ENCODE measurements around the gene CFAP45. TPM values are rescaled to one million over a fixed set of nuclear protein-coding genes. Genes with fewer than 3 reads are reported as not detected.
A peak's percentile ranks its signal among the peaks of the same experiment; 100 is the strongest.

The CFAP45 gene
- total and polyA plus RNA-seq, 9 of the 15 experiments (the other 6 are each of a cell fraction or from before 2014, with no cell fraction given), result 0.65 to 2.4 (median 1.5) TPM

GRCh38 chr1:159921700-159922504 is 21.9 kb upstream of the CFAP45 start (continued):
- TF ChIP-seq, protein P1, sequence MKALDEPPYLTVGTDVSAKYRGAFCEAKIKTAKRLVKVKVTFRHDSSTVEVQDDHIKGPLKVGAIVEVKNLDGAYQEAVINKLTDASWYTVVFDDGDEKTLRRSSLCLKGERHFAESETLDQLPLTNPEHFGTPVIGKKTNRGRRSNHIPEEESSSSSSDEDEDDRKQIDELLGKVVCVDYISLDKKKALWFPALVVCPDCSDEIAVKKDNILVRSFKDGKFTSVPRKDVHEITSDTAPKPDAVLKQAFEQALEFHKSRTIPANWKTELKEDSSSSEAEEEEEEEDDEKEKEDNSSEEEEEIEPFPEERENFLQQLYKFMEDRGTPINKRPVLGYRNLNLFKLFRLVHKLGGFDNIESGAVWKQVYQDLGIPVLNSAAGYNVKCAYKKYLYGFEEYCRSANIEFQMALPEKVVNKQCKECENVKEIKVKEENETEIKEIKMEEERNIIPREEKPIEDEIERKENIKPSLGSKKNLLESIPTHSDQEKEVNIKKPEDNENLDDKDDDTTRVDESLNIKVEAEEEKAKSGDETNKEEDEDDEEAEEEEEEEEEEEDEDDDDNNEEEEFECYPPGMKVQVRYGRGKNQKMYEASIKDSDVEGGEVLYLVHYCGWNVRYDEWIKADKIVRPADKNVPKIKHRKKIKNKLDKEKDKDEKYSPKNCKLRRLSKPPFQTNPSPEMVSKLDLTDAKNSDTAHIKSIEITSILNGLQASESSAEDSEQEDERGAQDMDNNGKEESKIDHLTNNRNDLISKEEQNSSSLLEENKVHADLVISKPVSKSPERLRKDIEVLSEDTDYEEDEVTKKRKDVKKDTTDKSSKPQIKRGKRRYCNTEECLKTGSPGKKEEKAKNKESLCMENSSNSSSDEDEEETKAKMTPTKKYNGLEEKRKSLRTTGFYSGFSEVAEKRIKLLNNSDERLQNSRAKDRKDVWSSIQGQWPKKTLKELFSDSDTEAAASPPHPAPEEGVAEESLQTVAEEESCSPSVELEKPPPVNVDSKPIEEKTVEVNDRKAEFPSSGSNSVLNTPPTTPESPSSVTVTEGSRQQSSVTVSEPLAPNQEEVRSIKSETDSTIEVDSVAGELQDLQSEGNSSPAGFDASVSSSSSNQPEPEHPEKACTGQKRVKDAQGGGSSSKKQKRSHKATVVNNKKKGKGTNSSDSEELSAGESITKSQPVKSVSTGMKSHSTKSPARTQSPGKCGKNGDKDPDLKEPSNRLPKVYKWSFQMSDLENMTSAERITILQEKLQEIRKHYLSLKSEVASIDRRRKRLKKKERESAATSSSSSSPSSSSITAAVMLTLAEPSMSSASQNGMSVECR (CRISPR knock-in tag; IDR thresholded peaks at IDR 0.05), result no peak
- TF ChIP-seq SLC30A9 (CRISPR knock-in tag; IDR thresholded peaks at IDR 0.05), result no peak
- no peak for TF ChIP-seq SREBF2 (CRISPR knock-in tag; IDR thresholded peaks at IDR 0.05)
- TF ChIP-seq BRF1 (IDR thresholded peaks at IDR 0.05; ENCODE audit: borderline replicate concordance, extremely low read depth, insufficient read length), result no peak
- no peak for TF ChIP-seq U2AF2 (optimal IDR thresholded peaks at IDR 0.05; ENCODE audit: low read depth, low read length)
- no peak for TF ChIP-seq SP1 (CRISPR knock-in tag; IDR thresholded peaks at IDR 0.05)
- no peak for TF ChIP-seq RHOXF2B (CRISPR knock-in tag; conservative IDR thresholded peaks at IDR 0.05)
- no peak for TF ChIP-seq SPI1 (IDR thresholded peaks at IDR 0.05; ENCODE audit: borderline replicate concordance, low read depth, low read length)
- no peak for TF ChIP-seq USF2 (CRISPR knock-in tag; IDR thresholded peaks at IDR 0.05)
- TF ChIP-seq ESRRB (CRISPR knock-in tag; IDR thresholded peaks at IDR 0.05; ENCODE audit: borderline replicate concordance), result no peak
- peak; percentile 57; the same call in 1 of the 2 replicates for TF ChIP-seq ZNF395 (CRISPR knock-in tag; IDR thresholded peaks at IDR 0.05)
- TF ChIP-seq POLR2H (tag; IDR thresholded peaks at IDR 0.05; ENCODE audit: low read depth), result no peak
- TF ChIP-seq, protein P2, sequence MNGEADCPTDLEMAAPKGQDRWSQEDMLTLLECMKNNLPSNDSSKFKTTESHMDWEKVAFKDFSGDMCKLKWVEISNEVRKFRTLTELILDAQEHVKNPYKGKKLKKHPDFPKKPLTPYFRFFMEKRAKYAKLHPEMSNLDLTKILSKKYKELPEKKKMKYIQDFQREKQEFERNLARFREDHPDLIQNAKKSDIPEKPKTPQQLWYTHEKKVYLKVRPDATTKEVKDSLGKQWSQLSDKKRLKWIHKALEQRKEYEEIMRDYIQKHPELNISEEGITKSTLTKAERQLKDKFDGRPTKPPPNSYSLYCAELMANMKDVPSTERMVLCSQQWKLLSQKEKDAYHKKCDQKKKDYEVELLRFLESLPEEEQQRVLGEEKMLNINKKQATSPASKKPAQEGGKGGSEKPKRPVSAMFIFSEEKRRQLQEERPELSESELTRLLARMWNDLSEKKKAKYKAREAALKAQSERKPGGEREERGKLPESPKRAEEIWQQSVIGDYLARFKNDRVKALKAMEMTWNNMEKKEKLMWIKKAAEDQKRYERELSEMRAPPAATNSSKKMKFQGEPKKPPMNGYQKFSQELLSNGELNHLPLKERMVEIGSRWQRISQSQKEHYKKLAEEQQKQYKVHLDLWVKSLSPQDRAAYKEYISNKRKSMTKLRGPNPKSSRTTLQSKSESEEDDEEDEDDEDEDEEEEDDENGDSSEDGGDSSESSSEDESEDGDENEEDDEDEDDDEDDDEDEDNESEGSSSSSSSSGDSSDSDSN (IDR thresholded peaks at IDR 0.05; ENCODE audit: borderline replicate concordance in 1 of 2, low read depth in 2 of 2, low read length in 2 of 2), result 0 out of 4 replicates have a peak, but pooled peaks of 1 of the 2 experiments have one; percentile 49
- TF ChIP-seq ETV5 (CRISPR knock-in tag; IDR thresholded peaks at IDR 0.05; ENCODE audit: low read depth), result 0 out of 2 replicates have a peak, but pooled peaks have one; percentile 48
- no peak for TF ChIP-seq THRAP3 (IDR thresholded peaks at IDR 0.05; ENCODE audit: borderline replicate concordance)
- no peak for TF ChIP-seq PYGO2 (tag; IDR thresholded peaks at IDR 0.05)

All from K562 (cell line).